Daoy (cell line): ENCODE results near the gene PRR35. TPM values are rescaled to one million over a fixed set of nuclear protein-coding genes. Genes with fewer than 3 reads are reported as not detected.
"Not testable (repeated sequence)": the region's sequence is repeated elsewhere in the genome, so short reads cannot be mapped to it uniquely, and the experiment has no call there.

Source experiments
- DNase-seq: peaks from one replicate; pipeline ENCODE4 v3.0.0-alpha.2; 2015; ENCODE audit warnings: low read depth
- total RNA-seq: library from RNA; depleted of rRNA; stranded (reverse); fragments of >200 nt; shearing (Covaris generic); gene quantifications from 2 replicates; pipeline ENCODE4 v1.2.3, GENCODE V29; 2014; rRNA removed

The PRR35 gene
- total RNA-seq, 1 experiment from 2014 or later, result 0.23 TPM

DNA sequence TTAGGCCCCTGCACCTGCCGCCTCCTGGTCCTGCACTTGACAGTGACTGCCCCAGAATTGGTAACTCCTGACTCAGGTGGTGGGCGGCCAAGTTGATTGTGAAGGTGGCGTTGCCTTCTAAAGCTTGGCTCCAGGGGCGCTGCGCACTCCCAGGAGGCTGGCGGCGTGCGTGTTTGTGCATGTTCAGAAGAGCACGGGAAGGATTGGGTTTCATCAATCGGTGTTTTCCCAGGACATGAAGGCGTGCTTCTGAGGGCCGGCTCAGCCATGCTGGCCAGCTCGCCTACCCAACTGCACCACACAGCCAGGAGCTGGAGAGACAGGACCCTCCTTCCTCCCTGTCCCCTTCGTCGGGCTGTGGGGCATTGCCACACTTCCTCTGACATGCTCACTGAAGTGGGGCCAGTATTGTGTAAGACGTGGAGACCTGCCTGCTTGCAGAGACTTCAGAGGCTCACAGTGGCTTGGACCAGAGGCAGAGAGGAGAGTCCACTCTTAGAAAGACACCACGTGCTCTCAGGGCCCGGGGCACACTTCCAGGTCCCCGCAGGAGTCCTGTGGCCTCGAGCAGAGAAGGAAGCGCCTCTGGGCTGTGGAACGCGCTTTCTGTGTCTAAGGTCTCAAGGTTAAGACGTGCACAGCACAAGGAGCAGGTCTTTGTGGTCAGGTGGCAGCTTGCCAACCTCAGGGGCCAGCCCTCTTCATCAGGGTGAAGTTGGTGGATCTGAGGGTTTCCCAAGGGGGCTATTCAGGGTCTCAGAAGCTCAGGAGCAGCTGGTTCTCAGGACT is 32.5 kb downstream of the PRR35 start:
- DNase-seq, result no peak

DNA sequence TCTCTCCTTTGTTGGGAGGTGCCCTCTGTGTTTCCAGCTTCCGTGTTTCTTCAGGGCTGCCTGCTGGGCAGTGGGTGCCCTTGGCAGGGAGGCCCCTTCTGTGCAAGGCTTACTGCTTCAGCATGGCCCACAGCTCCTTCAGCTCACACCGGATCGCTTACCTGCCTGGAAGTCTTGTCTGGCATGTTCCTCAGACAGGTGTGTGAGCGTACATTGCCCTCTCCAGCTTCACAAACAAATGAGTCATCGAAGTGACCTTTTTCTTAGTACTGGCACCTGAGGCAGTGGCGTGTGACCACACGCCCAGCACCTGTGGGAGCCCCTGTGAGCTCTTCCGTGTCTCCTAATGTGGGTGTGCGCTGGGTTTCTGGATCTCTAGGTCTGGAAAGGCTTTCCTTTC is 33.2 kb downstream of the PRR35 start:
- no peak for DNase-seq

DNA sequence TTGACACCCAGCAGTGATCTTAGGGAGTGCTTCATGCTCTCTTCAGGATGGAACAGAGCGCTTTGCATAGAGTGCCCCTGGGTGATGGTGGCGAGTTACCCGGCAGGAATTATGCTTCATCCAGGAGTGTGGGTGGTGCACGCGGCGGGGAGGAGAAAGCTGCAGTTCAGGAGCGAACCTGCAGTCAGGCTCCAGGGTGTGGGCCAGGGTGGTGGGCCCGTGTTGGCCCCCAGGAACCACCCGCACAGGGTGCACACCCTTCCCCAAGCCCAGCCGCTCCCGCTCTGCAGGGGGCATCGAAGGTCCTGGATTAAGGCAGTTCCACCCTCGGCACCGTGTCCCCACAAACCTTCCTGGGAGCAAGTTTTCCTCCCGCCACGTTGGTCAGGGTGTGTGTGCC is 33.6 kb downstream of the PRR35 start:
- DNase-seq, result no peak

DNA sequence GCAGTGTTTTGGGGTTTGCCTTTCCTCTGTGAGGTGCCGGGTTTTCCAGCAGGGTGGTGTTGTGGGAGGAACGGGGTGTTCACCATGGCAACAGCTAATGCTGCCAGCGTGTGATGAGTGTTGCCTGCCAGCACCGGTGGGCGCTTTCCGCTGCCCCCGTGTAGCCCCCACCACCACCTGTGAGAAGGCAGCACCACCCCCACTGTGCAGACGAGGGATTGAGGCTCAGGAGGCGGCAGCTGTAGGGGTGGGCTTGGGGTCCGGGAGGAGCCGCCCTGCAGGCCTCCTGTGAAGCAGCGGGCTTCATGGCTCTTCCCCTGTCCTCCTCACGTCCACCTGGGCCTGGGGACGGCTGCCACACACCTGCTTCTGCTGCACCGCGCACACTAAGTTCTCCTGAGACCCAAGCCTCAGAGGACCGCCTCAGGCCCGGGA is 34.9 kb downstream of the PRR35 start:
- DNase-seq, result no peak

DNA sequence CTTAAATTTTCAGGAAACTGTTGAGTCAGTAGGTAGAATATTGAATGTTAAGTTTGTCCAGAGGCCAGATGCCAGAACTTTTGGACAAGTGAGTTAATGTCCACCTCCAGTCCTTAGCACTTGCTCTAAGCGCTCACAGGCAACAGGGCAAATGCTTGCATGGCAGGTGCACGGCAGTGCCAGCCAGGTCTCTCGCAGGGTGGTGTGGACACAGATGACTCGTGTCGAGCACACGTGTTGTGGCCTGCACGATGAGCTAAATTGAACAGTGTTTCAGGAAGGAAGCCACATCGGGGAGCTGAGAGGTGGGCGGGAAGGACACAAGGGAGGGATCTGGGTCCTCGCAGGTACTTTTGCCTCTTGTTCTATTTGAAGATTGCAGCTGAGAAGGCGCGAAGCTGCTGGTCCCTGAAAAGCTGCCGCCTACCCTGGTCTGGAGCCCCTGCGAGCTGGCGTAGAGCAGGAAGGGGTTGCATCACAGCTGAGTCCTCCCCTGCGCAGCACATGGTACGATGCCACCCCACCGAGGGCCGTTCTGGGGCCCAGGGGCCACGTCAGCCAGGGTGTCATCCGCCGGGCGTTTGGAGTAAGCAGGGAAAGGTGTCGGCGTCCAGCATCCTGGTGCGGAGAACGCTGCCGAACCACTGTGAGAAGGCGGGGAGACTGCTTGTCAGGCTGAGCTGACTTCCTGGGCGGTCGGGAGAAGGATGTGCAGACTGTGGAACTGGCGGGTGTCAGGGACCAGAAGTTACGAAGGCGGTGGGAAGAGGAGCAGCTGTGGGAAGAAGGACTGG is 35.9 kb downstream of the PRR35 start:
- DNase-seq, result no peak

DNA sequence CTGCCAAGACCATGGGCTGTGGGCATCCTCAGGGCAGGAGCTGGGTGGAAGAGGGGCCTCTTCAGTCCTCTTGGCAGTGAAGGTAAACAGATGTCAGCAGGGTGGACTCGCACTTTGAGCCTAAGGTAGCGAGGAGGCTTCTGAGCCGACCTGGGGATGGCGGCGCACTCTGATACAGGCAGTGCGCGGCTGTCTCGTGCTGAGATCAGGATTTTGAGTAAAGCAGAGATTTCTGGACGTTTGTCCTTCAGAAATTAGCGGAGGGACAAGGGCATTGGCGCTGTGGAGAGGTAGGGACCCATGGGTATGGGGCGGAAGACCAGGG is 36.5 kb downstream of the PRR35 start:
- no peak for DNase-seq

DNA sequence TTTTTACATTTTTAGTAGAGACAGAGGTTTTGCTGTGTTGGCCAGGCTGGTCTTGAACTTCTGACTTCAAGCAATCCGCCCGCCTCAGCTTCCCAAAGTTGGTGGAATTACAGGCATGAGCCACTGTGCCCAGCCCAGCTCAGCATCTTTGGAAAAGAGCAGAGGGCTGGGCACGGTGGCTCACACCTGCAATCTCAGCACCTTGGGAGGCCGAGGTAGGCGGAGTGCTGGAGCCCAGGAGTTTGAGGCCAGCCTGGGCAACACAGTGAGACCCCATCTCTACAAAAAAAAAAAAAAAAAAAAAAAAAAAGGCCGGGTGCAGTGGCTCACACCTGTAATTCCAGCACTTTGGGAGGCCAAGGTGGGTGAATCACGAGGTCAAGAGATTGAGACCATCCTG is 37.5 kb downstream of the PRR35 start:
- not testable (repeated sequence) for DNase-seq

DNA sequence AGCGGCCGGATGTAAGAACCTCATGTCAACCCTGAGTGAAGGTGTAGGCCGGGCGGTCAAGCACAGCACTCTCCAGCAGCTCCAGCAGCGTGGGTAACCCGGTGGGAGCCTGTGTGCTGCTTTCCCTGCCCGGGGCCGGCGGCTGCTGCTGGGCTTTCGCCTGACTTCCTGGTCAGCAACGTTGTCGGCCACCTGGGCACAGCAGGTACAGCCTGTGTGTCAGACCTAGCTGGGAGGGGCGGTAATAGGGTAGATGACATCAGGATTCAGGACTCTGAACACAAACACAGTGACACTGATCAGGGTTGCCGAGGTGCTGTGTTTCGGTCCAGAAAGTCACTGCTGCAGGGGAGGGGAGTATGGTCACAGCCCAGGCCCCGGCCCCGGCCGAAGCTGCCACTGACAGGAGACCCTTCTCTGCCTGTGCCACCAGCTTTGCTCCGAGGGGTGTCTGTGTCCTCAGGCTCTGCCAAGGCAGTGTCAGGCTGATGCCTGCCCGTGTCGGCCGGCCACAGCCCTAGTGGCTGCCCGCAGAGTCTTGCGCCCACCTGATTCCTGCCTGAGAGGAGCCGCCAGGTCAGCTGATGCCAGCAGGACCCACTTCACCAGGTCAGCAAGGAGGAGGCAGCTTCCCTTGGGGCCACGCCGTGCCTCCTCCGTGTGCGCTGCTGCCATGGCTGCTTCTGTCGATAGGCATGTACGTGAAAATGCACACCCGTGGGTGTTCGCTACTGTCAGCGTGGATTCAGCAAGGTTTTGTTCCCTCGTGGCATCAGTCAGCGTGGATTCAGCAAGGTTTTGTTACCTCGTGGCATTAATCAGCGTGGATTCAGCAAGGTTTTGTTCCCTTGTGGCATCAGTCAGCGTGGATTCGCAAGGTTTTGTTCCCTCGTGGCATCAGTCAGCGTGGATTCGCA is 38.9 kb downstream of the PRR35 start:
- no peak for DNase-seq

DNA sequence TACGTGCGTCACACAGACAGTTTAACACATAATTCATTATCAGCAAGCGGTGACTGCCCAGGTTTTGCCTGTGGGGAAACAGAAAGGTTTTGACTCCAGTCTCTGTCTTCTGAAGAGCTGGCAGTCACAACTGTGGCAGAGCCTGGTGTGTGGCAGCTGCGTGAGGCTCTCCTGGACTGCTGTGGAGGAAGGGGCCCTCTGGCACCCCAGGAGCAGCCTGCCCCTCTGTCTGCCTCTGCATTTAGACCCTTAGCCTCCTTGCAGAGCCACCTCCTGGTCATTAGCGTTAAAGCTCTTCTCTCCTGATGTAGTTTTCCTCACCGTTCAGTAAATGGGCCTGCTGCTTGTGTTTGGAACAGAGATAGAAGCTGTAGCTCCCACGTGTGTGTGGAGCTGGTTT is 40.6 kb downstream of the PRR35 start:
- DNase-seq, result no peak

DNA sequence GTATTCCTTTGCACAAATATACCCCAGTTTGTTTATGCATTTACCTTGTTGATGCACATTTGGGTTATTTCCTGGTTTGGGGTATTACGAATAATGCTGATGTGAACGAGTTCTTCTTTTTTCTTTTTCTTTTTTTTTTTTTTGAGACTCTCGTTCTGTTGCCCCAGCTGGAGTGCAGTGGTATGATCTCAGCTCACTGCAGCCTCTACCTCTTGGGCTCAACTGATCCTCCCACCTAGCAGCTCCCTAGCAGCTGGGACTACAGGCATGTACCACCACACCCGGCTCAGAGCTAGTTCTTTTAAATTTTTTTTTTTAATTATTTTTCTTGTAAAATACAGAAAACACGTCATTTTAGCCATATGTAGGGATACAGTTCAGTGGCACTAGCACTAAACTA is 43.7 kb downstream of the PRR35 start:
- no peak for DNase-seq

DNA sequence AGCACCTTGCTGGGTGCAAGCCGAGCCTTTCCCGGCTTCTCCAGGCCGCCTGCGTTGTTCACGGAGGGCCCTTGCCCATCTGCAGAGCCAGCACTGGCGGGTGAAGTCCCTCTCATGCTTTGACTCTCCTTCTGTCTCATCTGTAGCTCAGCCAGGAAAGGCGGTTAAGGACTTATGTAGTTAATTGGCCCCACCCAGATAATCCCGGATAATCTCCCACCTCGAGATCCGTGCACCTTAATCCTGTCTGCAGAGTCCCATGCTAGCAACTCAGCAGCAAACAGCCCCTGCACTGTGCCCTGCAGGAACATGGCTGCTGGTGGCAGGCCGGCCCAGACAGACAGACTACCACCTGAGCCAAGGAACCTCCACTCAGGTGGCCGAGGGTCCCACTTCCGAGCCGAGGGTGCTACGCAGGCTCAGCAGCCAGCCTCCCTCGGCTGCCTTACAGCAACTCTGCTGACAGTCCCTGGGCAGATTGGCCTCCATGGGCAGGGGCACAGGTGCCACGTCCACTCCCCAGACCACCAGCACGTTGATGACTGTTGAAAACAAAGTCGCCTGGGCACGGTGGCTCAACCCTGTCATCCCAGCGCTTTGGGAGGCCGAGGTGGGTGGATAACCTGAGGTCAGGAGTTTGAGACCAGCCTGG is 46.6 kb downstream of the PRR35 start:
- no peak for DNase-seq

DNA sequence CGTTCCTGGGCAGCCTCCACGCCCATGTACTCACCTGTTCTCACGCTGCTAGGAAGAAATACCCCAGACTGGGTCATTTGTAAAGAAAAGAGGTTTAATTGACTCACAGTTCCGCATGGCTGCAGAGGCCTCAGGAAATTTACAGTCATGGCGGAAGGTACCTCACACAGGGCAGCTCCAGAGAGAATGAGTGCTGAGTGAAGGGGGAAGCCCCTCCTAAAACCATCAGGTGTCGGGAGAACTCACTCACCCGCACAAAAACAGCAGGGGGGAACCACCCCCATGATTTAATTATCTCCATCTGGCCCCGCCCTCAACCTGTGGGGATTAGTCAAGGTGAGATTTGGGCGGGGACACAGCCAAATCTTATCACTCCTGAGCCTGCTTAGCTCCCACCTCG is 47.8 kb downstream of the PRR35 start:
- DNase-seq, result no peak

DNA sequence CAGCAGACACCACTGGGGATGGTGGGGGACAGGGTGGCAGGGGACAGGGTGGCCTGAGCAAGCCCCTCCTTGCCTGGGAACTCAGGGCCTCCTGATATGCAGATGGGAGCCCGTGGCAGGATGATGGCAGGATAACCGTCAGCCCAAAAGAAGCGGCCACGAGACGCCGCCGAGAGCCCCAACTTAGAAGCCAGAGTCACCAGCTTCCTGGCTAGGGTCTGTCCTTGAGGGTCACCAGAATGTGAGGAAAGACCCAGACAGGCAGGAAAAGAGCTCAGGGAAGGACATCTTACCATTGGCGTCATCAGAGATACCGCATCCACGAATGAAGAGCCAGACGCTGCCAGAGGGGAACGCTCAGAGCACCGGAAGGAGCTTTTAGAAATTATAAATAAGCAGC is 49.1 kb downstream of the PRR35 start:
- no peak for DNase-seq

DNA sequence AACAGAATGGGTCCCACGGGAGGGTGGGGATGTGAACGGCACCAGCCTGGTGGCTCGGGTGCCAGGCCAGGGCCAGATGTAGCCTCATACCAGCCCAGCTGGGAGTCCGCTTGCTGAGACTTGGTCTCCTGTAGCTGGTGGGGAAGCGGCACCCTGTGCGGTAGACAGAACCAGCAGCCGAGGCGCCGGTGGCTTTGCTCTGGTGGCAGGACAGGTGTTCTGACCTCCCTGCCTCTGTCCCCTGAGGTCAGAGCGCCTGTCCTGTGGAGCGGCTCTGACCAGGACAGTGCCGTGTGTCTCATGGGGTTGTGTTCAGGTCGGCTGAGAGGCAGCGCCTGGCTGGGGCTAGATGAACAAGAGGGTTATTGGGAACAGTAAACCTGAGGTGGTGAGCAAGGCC is 49.8 kb downstream of the PRR35 start:
- no peak for DNase-seq

DNA sequence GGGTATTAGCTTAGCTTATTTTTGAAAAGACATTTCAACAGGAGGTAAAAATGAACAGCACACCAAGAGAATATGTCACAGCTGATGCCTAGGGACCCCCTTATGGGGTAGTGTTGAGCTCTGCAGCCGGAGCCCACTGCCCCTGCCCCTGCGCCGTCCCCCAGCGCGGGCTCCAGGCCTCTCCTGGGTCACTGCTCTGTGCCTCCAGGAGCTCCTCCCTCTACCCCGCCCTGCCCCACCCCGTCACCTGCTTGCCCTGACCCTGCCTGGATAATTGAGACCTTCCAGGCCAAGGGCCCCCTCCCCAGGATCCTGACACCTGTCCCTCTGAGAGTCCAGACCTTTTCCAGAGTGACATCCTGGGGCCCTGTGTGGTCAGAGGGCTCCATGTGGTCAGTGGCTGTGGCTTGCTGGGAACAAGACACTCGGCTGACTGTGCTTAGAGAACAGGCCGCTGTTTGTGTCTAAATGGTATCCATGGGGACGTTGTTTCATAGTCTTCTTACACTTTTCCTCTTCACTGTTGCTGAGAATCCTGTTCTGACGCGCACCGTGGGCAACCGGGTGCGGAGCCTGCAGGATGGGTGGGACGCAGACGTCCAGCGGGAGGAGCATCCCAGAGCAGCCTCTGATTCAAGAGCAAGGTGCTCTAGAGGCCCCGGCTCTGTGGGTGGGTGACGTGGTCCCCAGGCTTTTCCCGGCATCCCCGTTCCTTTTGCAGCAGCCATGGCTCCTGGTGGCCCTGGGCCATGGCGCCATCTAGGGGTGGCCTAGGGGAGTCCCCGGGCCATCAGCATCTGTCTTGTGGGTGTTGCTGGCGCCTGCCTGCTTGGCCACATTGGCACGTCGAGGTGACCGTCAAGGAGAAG is 50.6 kb downstream of the PRR35 start:
- DNase-seq, result peak; percentile 86

DNA sequence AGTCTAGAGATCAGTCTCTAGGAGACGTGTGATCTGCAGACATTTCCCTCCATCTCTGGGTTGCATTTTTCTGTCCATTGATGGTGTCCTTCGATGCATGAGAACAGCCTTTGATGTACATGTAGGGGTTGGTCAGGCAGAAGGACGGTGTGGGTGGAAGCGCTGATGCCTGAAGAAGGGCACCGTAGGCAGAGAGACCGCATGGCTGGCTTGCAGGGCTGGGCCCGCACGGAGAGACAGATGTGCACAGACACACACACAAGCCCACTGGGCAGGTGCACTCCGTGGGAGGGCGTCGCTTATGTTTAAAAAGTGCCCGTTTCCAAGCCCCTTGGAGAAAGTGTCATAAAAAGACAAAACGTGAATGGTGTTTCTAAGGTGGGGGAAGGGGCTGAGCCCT is 54.9 kb downstream of the PRR35 start:
- no peak for DNase-seq

Other genes starting within 250 kb of the PRR35 start
- gene AXIN1, start 207.7 kb upstream of the PRR35 start, total RNA-seq, result 18.1 and 19.3 TPM in 2 replicates
- gene MRPL28, start 189.9 kb upstream of the PRR35 start, total RNA-seq, result 128 and 141 TPM in 2 replicates
- gene PGAP6, start 178.4 kb upstream of the PRR35 start, total RNA-seq, result 12.1 and 22.1 TPM in 2 replicates
- gene NME4, start 163.2 kb upstream of the PRR35 start, total RNA-seq, result 35.6 and 39.9 TPM in 2 replicates
- gene DECR2, start 158.5 kb upstream of the PRR35 start, total RNA-seq, result 1.3 and 4.2 TPM in 2 replicates
- gene RAB11FIP3, start 134.7 kb upstream of the PRR35 start, total RNA-seq, result 6.2 and 10.4 TPM in 2 replicates
- gene CAPN15, start 32.7 kb upstream of the PRR35 start, total RNA-seq, result 23.3 and 23.4 TPM in 2 replicates
- 0.17 TPM in 1 of 2 replicates, not detected in the other for gene NHLRC4, start 6.6 kb downstream of the PRR35 start, total RNA-seq
- gene PIGQ, start 9.6 kb downstream of the PRR35 start, total RNA-seq, result 15.9 and 16.3 TPM in 2 replicates
- gene RAB40C, start 29.7 kb downstream of the PRR35 start, total RNA-seq, result 7.6 and 20.6 TPM in 2 replicates
- 0.09 TPM in 1 of 2 replicates, not detected in the other for gene WFIKKN1, start 70.6 kb downstream of the PRR35 start, total RNA-seq
- 82.5 and 97.6 TPM in 2 replicates for gene METTL26, start 75.9 kb downstream of the PRR35 start, total RNA-seq
- 39.1 and 39.2 TPM in 2 replicates for gene MCRIP2, start 81.4 kb downstream of the PRR35 start, total RNA-seq
- 11.7 and 20.9 TPM in 2 replicates for gene WDR90, start 89.0 kb downstream of the PRR35 start, total RNA-seq
- gene RHOT2, start 107.7 kb downstream of the PRR35 start, total RNA-seq, result 38.7 and 42.9 TPM in 2 replicates
- gene RHBDL1, start 115.3 kb downstream of the PRR35 start, total RNA-seq, result 0.11 and 1.5 TPM in 2 replicates
- 115 and 118 TPM in 2 replicates for gene STUB1, start 120.0 kb downstream of the PRR35 start, total RNA-seq
- gene JMJD8, start 123.9 kb downstream of the PRR35 start, total RNA-seq, result 31.4 and 37.1 TPM in 2 replicates
- 1.9 and 2.2 TPM in 2 replicates for gene WDR24, start 130.0 kb downstream of the PRR35 start, total RNA-seq
- gene FBXL16, start 145.4 kb downstream of the PRR35 start, total RNA-seq, result 0.51 TPM in 1 of 2 replicates, not detected in the other
- gene METRN, start 154.7 kb downstream of the PRR35 start, total RNA-seq, result 40.9 and 60.0 TPM in 2 replicates
- 29.8 and 54.9 TPM in 2 replicates for gene ANTKMT, start 160.8 kb downstream of the PRR35 start, total RNA-seq
- gene CCDC78, start 166.0 kb downstream of the PRR35 start, total RNA-seq, result 0.23 and 0.24 TPM in 2 replicates
- 3.3 and 4.3 TPM in 2 replicates for gene HAGHL, start 166.7 kb downstream of the PRR35 start, total RNA-seq
- 20.0 and 23.7 TPM in 2 replicates for gene CIAO3, start 180.6 kb downstream of the PRR35 start, total RNA-seq
- gene MSLN, start 200.3 kb downstream of the PRR35 start, total RNA-seq, result not detected in 2 replicates
- gene RPUSD1, start 228.0 kb downstream of the PRR35 start, total RNA-seq, result 36.9 and 38.6 TPM in 2 replicates
- gene CHTF18, start 228.2 kb downstream of the PRR35 start, total RNA-seq, result 18.1 and 19.3 TPM in 2 replicates
- gene GNG13, start 240.3 kb downstream of the PRR35 start, total RNA-seq, result not detected in 2 replicates